NOMO-1 treated with dmso at 0.1 percent for 144 hours (cell line): ENCODE data around the gene ZCCHC14.
"Not testable (repeated sequence)": the region's sequence is repeated elsewhere in the genome, so short reads cannot be mapped to it uniquely, and the experiment has no call there.

ENCODE experiments used
- DNase-seq: peaks from one replicate; lab custom pipeline; 2025; ENCODE audit not compliant: unreplicated experiment; lab: John Stamatoyannopoulos, UW

The ZCCHC14 gene

GRCh38 chr16:87412371-87412995 is 80.3 kb downstream of the ZCCHC14 start:
- no peak for DNase-seq

GRCh38 chr16:87411375-87412271 is 81.2 kb downstream of the ZCCHC14 start:
- no peak for DNase-seq

GRCh38 chr16:87410968-87411367 is 81.9 kb downstream of the ZCCHC14 start:
- DNase-seq = no peak

GRCh38 chr16:87410530-87410929 is 82.3 kb downstream of the ZCCHC14 start:
- DNase-seq = no peak

- DNase-seq = no peak
Observed at GRCh38 chr16:87409781-87410180, 83.0 kb downstream of the ZCCHC14 start.

- DNase-seq = no peak
Observed at GRCh38 chr16:87409153-87409552, 83.7 kb downstream of the ZCCHC14 start.

GRCh38 chr16:87407511-87408112 is 85.2 kb downstream of the ZCCHC14 start:
- peak; percentile 95 for DNase-seq

- DNase-seq = no peak
Observed at GRCh38 chr16:87406495-87407088, 86.2 kb downstream of the ZCCHC14 start.

GRCh38 chr16:87404764-87405625 is 87.8 kb downstream of the ZCCHC14 start:
- no peak for DNase-seq

GRCh38 chr16:87395181-87395842 is 97.5 kb downstream of the ZCCHC14 start:
- no peak for DNase-seq

GRCh38 chr16:87393680-87394055 is 99.2 kb downstream of the ZCCHC14 start:
- DNase-seq = no peak

GRCh38 chr16:87392821-87393679 is 99.8 kb downstream of the ZCCHC14 start:
- peak; percentile 14 for DNase-seq

GRCh38 chr16:87391950-87392820 is 100.6 kb downstream of the ZCCHC14 start, which contains the start of gene MAP1LC3B:
TSS of gene MAP1LC3B (plus strand) at chr16:87392336. CDS start at chr16:87392428, 92 bp downstream.
- peak; percentile 91 for DNase-seq

GRCh38 chr16:87391324-87391949 is 101.4 kb downstream of the ZCCHC14 start:
- no peak for DNase-seq

GRCh38 chr16:87390641-87391323 is 102.0 kb downstream of the ZCCHC14 start:
- DNase-seq = no peak

GRCh38 chr16:87389914-87390313 is 102.9 kb downstream of the ZCCHC14 start:
- not testable (repeated sequence) for DNase-seq

GRCh38 chr16:87389245-87389644 is 103.6 kb downstream of the ZCCHC14 start:
- no peak for DNase-seq
